DMS53 treated with DMSO at 0.1 percent for 48 hours (cell line): ENCODE measurements around the gene CDH24.

Source experiments
- DNase-seq: peaks from one replicate; lab custom pipeline; 2025; ENCODE audit not compliant: unreplicated experiment; lab: John Stamatoyannopoulos, UW

CDH24 gene

DNA sequence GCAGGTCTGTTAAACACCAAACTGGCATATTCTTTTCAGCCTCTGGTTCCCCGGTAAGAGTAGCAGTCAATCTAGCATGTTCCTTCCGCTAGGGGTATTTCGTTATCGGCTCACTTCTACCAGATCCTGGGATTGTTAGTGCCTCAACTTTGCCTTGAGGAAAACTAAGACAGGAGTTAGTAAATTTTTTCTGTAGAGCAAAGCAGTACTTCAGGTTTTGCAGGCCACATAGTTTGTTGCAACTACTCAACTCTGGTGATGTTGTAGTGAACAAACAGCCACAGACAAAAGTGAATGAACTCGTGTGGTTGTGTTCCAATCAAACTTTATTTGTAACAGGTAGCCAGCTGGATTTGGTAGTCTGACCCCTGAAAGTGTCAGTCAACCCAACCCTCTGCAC is 6.3 kb upstream of the CDH24 start:
- no peak for DNase-seq

DNA sequence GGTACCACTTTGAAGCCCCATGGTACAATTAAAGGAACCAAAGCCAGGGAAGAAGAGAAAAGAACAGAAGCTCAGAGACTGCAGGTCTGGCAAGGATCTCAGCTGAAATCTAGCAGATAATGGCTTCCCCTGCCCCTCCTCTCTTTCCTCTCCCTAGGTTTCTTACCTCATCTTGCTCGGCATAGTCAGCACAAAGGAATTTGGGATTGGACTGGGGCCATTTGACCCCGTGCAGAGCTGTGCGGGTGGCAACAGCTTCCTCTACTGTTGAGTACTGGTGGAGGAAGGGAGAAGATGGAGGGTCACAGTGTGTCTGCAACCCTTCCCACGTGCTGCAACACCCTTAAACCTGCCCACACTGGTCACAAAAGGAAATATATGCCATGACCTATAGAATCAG is 4.7 kb upstream of the CDH24 start:
- no peak for DNase-seq

DNA sequence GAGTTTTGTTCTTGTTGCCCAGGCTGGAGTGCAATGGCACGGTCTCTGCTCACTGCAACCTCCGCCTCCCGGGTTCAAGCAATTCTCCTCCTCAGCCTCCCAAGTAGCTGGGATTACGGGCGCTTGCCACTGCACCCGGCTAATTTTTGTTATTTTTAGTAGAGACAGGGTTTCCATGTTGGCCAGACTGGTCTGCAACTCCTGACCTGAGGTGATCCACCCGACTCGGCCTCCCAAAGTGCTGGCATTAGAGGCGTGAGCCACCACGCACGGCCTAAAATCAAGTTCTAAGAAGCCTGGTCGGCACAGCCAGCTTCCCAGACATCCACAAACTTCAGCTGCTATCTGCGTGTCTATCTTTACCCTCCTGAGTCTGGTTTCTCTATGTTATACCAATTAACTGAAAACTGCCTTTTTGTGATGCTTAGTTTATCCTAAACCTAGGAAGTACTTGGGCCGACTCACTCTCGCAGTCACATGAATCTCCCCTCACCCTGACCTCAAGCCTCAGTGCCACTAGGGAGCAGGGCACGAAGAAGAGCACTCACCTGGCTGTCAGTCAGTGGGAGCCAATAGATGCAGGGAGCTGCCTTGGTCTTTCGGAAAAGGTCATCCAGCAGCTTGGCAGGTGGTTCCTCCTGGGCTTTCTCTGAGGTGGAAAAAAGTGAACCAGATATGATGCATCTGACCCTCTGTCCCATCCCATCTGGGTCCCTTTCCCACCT is 3.4 kb upstream of the CDH24 start:
- no peak for DNase-seq

DNA sequence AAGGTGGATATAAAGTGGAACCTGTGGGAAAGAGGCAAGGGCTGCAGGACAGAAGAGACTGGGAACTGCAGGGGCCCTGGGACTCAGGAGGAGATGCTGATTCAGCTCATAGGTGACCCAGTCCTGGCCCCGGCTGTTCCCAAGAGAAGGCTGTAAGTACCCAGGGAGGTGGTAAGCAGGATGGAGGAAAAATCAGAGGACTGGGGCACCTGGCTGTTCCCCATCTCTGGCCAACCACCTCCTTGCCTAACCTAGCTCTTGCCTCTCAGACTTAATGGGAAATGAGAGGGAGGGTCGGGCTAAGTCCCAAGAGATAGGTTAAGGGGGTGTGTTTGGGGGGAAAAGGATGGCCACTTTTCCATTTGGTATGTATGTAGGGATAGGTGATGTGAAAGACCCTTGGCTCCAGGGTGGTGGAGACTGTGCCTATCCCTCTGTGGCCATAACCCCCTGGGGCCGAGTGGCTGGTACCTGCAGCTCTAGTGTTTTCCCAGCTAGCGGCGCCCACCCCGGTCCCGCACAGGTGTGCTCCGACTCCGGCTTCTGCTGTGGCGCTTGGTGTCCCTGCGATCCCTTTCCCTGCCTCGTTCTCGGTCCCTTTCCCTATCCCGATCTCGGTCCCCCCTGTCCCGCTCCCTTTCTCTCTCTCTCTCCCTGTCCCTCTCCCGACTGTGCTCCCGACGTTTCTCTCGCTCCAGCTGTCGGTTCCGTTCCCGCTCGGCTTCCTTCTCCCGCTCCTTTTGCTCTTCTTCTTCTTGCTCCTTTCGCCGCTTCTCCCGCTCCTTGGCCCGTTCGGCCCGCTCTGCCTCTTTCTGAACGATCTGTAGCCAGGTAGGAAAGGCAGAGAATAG is 1.6 kb upstream of the CDH24 start:
- DNase-seq, result no peak

DNA sequence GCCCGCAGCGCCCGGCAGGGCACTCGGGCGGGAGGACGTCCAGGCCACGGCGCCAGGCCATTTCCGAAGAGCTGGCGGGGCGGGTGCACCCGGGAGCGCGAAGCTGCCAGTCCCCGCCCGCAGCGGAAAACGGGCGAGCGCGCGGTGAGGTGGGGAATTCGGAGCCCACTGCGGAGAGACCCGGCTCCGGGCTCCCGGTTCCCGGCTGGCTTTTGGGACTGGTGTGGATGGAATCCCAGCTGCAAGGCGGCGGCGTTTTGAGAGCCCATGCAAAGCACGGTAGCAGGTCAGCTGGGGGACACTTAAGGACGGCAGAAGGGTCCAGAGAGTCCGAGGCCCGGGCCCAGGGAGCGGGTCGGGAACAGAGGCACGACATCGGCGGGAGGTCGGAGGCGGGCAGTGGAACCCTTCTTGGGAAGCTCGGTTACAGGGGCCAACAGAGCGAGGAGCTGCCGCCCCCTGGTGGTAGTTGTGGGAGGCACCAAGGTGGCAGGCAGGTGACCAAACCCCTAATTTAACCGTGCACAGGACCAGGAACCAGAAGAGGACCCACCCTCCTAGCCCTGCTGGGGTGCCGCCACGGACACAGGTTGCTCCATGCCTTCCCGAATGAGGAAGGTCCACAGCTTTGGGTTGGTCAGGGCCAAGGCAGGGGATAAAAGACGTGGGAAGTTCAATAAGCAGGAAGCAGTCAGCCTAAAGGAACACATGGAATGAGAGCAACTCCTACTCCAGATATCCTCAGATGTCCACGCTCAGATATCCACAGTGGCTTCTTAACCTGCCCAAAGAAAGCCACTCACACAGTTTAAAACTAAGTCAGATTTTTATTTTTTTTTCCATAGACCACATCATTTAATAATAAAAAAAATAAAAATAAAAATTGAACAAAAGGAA is 685 bp upstream of the CDH24 start:
- no peak for DNase-seq

DNA sequence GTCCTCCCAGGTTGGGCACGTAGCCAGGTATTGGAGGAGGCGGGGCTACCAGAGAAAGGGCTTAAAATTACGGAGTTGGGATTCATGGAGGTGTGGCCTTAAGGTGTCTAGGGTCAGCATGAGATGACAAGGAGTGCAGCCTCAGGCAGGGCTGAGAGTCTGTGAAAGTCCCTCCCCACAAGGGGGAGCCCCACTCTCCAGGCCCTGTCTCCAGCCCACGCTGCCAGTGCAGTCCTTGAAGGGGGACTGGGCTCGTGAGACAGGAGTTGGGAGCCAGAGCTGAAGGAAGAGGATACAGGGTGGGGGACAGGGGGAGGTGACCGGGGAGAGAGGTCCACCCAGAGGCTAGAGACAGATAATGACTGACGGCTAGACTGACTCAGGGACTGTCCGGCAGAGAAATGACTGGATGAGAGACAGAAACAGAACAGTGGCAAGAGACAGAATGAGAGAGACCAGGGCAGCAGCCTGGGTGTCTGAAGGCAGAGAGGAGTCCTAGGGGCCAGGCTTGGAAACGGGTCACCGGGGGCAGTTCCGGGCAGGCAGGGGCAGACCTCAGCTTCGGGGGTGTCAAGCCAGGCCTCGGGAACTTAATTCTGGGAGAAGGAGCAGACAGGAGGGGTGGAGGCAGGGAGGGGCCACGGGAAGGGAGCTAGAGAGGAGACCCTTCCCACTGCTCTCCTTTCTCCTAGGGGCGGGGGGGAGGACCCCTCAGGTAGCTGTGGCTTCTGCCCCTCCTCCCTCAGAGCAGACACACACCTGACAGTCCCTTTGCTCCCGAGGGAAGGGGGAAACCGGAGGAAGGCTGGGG is 970 bp downstream of the CDH24 start:
- no peak for DNase-seq

DNA sequence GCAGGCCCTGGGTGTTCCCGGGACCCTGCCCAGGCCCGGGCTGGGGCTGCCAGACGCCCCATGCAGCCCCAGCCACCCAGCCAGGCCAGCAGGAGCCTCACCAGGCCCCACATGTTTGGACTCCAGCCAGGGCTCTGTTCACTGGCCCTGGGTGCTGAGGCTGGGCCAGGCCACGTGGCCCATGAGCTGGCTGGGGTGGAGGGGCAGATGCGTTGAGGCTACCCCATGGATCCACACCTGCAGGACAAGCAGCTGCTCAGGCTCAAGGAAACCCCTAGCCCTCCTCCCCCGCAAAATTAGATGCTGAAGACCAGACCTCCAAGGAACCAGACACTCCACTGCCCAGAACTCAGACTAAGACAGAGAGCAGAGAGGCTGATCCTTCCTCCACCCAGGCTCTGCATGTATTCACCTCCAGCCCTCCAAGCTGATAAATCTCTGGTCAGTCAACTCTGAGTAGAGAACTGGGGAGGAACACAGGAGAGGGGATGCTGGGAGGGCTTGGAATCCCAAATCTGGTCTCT is 1.6 kb downstream of the CDH24 start:
- DNase-seq, result no peak

DNA sequence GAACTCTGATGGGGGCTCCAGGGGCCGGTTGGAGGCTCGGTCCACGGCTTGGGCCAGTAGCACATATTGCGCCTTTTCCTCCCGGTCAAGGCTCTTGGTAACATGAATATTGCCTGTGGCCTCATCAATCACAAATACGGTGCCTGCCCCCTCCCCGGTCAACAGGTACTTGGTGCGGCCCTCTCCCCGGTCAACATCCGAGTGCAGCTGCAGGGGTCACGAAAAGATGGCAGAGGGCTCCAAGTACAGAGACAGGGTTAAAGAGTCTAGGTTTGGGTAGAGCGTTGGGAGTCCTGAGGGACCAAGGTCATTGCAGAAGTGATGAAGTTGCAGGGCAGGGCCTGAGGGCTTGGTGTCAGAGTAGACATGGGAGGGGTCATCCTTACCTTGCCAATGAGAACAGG is 2.2 kb downstream of the CDH24 start:
- DNase-seq, result no peak

DNA sequence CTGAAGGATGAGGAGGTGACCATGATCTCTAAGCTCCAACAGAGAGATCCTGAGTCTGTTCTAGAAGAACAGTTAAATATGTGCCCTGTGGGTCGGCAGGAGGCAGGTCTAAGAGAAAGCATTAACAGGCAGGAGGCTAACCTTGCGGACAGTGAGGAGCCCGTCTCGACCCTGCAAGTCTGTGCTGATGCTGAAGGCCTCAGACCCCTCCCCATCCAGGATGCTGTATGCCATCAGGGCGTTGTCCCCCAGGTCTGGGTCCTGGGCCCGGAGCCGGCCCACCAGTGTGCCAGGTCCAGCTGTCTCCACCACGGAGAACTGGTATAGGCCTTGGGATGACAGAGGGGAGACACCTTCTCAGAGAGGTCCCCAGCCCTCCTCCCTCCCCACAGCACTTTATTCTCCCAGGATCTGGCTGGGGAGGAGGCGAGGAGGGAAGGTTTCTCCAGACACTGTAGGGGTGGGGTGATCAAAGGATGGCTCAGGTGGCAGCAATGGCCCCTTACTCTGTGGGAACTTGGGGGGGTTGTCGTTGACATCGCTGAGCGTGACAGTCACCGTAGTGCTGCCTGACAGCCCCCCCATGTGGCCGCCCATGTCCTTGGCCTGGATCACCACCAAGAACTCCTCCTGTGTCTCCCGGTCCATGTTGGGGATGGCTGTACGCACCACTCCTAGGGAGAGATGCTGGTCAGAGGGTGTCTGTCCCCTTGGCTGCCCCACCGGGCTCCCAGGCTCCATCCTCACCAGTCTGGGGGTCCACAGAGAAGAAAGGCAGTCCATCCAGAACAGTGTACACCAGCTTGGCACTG is 3.1 kb downstream of the CDH24 start:
- no peak for DNase-seq

DNA sequence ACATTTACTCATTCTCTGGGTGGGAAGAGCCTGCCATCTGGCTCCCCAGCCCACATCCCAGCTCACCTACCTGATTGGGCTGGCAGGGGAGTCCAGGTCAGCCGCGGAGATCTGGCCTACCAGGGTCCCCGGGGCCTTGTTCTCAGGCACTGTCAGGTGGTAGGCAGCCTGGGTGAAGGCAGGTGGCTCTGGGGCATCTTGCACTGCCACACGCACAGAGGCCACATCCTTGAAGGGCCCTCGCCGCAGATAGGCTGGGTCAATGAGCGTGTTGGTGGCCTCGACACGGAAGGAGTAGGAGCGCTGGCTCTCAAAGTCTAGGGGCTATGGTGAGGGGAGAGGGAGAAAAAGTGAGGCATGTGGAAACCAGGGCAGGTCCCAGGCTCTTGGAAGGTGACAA is 3.9 kb downstream of the CDH24 start:
- no peak for DNase-seq

DNA sequence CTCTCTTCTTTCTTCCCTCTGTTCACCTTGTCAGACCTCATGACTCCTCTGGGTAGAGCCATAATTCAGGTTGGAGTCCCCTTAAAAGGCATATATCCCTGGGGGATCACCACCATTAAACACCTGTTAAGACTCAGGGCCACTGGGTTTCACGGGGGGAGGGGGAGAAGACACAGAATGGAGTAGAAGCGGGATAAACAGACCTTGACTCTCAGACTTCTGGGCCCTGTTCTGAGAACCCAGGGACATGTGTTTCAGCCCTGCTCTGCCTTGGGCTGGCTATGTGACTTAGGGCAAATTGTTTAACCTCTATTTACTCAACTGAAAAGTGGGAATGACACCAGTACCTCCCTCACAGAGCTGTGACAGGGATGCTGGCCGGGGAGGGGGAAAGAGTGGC is 4.6 kb downstream of the CDH24 start:
- DNase-seq, result no peak

DNA sequence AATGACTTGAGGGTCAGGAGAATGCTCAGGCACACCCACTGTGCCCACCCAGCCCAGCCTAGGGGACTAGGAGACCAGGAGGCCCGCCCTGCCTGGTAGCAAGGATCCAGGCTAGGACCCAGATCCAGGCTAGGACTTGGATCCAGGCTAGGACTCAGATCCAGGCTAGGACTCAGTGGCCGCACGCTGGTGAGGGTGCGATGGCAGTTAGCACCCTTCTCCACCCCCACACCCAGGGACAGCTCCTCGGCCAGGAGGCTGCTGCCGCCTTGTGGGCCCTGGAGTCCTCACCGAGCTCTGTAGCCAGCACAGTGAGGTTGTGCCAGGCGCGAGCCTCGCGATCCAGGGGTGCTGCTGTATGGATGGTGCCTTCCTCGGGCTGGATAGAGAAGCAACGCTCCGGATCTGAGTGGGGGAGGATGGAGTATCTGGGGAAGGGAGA is 5.1 kb downstream of the CDH24 start:
- no peak for DNase-seq

DNA sequence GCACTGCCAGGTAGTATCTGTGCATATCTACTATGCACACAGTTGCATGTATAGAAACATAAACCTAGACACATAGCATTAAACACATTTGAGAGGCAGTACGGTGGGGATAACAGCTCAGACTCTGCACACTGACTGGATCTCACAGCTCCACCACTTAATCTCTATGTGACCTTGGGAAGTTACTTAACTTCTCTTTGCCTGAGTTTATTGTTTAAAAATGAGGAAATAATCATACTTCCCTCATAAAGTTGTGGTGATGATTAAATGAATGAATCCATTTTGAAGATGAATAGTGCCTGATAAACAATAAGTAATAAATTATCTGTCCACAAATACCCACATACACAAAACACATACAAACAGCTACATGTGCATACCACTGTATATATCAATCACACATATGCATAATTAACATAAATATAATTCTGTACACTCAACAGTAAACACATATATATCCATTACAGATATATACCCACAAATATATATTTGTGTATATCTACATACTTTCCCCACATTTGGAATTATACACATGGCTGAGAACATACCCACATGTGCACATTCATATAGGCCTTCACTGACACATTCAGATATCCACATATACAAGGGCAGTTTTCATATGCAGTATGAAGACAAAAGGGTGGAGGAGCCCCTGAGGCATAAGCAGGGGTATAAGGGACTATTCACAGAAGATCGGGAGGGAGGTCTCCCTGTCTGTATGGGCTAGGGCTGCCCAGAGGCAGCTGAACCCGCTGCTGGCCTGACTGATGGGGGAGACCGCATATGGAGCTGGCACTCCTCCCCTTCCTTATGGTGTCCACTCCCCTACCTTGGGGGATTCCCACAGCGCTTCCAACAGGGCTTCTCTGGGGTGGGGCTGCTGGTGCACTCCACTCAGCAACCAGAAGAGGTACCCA is 5.9 kb downstream of the CDH24 start:
- no peak for DNase-seq

DNA sequence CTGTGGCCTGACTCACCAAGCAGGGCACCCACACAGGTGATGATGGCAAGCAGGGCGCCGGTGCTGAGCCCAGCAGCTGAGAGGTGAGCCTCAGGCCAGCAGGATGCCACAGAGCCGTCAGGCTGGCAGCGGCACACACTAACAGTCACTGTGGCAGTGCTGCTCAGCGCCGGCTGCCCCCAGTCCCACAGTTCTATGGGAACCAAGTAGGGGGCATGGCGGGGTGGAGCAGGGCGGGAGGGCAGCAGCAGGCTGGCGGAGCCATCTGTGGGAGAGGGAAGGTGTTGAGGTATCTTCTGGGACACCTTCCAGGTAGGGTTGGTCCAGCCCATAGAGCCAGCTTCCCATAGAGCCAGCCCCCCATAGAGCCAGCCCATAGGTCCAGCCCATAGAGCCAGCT is 8.3 kb downstream of the CDH24 start:
- no peak for DNase-seq

DNA sequence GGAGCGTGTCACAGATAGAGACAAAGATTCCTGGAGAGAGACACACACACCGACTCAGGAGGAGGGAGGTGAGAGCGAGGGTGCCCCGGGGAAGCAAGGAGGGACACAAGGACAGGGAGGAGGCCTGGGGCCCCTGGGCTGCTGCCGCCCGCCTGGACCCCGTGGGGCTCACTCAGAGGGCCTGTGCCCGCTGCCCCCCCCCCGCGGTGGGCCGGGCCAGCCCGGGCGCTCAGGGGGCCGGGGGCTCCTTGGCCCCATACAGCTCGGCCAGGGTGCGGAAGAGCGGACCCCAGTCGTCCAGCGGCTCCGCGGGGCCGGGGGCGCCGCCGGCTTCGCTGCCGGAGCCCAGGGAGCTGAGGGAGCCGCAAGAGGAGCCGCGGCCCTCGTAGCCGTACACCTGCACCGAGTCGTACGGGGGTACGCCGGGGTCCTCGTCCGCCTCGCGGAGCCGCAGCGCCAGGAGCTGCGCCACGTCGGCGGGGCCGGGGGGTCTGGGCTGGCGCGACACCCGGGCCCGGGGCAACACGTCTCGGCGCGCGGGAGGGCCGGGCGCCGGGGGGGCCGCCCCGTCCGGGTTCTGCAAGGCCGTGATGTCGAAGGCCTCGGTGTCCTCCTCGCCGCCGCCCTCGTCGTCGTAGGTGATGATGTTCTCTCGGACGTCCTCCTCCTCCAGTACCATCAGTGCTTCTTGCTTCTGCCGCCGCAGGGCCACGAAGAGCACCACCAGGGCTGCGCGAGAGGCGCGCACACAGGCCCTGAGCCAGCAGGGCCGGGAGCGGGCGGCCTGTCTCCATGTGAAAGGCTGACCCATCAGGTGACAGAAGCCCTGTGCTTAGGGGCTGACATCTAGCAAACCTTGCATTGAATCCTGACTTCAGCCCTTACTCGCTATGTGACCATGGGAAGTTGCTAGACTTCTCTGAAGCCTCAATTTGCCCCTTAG is 9.3 kb downstream of the CDH24 start:
- DNase-seq, result no peak

DNA sequence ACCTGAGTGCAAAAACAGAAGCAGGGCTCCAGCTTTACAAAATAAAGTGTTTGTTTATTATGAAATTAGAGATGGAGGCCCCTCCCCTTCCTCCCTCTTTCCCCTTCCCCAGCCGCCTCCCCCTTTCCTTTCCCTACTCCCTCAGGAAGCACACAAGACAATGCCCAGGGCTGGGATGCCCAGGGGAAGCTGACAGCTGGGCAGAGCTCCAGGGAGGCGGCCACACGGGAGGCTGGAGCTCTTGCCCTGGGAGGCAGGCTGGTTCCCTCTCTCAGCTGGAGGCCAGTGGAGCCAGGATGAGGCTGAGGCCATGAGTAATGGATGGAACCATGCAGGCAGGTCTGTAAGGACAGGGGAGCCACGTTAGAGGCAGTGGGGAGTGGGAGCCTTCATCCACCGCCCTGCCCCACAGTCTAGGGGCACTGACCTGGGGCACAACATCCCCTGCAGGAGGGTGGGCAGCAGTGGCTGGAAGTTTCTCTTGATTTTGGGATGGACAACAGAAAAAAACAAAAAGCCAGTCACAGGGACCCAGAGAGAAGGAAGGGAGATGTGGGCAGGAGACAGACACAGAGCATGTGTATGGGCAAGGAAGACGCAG is 10.2 kb downstream of the CDH24 start:
- no peak for DNase-seq
